D341Med (cell line): Measurements from ENCODE around the gene SUPV3L1.
A peak's percentile ranks its signal among the peaks of the same experiment; 100 is the strongest.
"Not testable (repeated sequence)": the region's sequence is repeated elsewhere in the genome, so short reads cannot be mapped to it uniquely, and the experiment has no call there.

Experiments used
- DNase-seq: peaks from one replicate; pipeline ENCODE4 v3.0.0; 2012; ENCODE audit warnings: low spot score

The SUPV3L1 gene

DNA sequence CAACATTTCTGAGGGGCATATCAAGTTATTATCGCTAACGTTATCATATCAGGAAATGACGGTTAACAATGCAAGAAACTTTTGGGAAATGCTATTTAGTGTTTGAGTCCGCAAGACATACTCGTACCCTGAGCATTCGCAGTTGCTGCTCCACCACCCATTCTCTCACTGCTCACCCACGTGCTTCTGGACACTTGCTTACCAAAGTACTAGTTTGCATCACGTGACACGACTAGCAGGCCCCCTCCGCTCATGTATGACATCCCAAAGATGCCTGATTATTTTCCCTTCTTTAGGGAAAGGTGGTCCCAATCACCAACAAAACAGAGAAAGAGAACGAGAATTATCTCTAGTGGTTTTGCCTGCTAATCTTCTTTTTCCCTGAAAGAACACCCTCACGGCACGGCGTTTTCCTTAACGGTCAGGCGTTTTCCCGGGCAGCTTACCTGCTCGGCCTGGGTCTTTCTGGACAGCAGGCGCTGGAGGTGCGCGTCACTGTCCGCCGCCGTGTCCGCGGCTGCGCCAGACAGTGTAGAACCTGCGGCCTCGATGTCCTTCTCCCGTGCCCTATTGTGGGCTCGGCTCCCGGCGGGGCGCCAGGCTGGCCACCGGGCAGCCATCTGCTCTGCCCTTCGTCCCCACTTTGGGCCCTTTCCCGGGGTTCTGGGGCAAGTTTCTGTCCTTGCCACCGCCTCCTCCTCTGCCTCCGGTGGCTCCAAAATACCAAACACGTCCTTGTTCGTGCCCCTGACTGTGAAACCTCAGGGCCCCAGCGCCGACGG is at the start of gene SUPV3L1:
Gene SUPV3L1, plus strand, starts transcription at position 492 of the 782 bp plus-strand sequence. Its CDS starts 58 bp downstream, at position 550.
- DNase-seq: peak; percentile 87

DNA sequence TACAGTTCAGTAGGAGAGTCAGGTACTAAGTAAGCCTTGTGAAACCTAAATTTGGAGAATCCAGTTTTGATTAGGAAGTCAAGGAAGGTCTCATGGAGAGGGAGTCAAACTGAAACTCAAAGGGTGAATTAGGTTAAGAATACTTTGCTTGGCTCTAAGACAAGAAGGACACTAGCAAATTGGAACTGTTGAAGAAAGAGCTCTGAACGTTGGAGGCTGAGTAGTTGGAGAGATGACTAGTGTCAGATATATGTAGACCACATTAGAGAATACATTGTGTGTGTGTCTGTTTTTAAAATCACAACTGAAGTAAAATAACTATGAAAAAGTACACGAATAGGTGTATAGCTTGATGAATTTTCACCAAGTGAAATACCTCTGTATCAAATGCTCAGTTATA is 49.8 kb upstream of the SUPV3L1 start:
- no peak for DNase-seq

DNA sequence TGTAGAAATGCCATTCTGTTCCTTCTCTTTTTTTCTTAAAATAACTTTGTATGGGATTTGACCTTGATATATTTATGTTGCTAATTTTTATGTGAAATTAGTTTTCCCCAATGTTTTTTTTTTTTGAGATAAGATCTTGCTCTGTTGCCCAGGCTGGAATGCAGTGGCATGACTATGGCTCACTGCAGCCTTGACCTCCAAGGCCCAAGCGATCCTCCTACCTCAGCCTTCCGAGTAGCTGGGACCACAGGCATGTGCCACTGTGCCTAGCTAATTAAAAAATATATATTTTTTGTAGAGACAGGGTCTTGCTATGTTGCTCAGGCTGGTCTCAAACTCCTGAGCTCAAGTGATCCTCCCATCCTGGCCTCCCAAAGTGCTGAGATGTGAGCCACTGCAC is 40.1 kb upstream of the SUPV3L1 start:
- DNase-seq: no peak

DNA sequence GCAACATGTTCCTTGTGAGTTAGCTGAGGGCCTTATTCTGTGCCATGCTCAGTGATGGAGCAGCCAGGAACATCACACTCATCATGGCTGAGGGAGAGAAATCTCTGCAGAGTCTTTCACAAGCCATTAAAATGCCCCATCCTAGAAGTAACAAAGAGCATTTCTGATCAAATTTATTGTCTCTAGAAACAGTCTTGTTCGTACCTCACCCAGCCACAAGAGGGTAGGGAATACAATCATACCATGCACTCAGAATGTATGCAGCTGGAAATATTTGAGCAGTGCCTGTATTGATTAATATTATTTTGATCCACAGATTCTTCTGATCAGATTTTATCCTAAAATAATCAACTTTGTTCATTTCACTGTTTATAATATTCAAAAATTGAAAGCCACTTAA is 38.7 kb upstream of the SUPV3L1 start:
- no peak for DNase-seq

DNA sequence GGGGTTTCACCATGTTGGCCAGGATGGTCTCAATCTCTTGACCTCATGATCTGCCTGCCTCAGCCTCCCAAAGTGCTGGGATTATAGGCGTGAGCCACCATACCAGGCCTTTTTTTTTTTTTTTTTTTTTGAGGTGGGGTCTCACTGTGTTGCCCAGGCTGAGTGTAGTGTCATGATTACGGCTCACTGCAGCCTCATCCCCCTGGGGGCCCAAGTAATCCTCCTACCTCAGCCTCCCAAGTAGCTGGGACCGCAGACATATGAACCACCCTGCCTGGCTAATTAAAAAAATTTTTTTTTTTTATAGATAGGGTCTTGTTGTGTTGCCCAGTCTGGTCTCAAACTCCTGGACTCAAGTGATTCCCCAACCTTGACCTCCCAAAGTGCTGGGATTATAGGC is 38.0 kb upstream of the SUPV3L1 start:
- DNase-seq: not testable (repeated sequence)

- no peak for DNase-seq
These were observed 37.1 kb upstream of the SUPV3L1 start for GRCh38 chr10:69142983-69143382.

- no peak for DNase-seq
These were observed 34.7 kb upstream of the SUPV3L1 start for GRCh38 chr10:69145329-69145728.

DNA sequence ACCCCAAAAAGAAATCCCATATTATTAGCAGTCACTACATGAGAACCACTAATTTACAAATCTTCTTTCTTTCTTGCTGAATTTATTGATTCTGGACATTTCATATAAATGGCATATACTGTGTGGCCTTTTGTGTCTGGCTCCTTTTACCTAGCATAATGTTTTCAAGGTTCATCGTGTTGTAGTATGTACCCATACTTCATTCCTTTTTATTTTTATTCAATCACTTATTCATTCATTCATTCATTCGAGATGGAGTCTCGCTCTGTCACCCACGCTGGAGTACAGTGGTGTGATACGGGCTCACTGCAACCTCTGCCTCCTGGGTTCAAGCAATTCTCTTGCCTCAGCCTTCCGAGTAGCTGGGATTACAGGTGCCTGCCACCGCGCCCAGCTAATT is 34.2 kb upstream of the SUPV3L1 start:
- DNase-seq: no peak

GRCh38 chr10:69146759-69147158 is 33.3 kb upstream of the SUPV3L1 start:
- no peak for DNase-seq

DNA sequence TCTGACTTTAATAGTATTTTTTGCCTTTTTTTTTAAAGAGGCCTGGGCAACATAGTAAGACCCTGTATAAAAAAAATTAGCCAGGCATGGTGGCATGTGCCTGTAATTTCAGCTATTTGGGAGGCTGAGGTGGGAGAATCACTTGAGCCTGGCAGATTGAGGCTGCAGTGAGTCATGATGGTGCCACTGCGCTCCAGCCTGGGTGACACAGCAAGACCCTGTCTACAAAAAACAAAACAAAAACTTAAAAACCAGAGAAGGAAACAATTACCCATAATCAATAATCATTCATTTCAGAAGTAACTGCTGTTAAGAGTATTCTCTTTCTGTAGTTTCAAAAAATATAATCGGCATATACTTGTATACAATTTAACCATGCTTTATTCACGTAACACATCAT is 28.1 kb upstream of the SUPV3L1 start:
- no peak for DNase-seq

- no peak for DNase-seq
These were observed 26.8 kb upstream of the SUPV3L1 start for GRCh38 chr10:69153227-69153626.

DNA sequence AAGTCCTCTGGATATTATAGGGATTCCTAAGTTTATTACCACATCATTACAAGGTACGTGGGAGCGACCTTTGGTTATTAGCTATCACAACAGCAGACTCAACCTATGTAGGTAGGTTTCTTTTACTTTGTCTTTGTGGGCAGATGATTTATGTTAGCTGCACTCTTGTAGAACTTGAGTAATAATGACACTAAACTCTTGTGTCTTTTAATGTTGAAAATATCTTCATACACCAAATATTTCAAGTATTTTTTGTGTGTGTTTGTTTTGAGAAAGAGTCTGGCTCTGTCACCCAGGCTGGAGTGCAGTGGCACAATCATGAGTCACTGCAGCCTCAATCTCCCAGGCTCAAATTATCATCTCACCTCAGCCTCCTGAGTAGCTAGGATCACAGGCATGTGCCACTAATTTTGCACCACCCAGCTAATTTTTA is 19.2 kb upstream of the SUPV3L1 start:
- DNase-seq: no peak

GRCh38 chr10:69168493-69168892 is 11.5 kb upstream of the SUPV3L1 start:
- DNase-seq: no peak

- no peak for DNase-seq
These were observed 7.6 kb upstream of the SUPV3L1 start for GRCh38 chr10:69172241-69172982.

DNA sequence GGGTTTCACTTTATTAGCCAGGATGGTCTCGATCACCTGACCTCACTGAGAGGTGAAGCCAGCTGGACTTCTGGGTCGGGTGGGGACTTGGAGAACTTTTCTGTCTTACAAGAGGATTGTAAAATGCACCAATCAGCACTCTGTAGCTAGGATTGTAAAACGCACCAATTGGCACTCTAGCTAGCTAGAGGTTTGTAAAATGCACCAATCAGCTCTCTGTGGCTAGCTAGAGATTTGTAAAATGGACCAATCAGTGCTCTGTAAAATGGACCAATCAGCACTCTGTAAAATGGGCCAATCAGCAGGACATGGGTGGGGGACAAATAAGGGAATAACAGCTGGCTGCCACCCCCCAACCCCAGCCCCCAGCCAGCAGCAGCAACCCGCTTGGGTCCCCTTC is 4.7 kb upstream of the SUPV3L1 start:
- not testable (repeated sequence) for DNase-seq

GRCh38 chr10:69176823-69177222 is 3.2 kb upstream of the SUPV3L1 start:
- DNase-seq: no peak

DNA sequence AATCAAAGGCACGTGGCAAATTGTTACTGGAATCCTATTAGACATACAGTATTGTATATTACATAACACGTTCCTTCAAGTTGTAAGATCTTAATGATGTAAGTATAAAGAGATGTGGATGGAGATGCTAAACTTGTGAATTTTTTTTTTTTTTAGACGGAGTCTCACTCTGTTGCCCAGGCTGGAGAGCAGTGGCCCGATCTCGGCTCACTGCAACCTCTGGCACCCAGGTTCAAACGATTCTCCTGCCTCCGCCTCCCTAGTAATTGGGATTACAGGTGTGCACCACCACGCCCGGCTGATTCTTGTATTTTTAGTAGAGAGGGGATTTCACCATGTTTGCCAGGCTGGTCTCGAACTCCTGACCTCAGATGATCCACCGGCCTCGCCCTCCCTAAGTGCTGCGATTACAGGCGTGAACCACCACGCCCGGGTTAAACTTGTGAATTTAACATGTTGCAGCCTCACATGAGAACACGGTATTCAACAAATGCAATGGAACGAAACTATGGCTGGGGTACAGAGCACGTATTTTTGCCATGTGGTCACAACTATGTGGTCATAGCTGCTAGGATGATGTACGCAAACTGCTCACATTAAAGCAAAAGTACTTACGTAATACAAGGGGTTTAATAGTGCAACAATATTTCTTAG is 818 bp upstream of the SUPV3L1 start:
- DNase-seq: peak; percentile 24

DNA sequence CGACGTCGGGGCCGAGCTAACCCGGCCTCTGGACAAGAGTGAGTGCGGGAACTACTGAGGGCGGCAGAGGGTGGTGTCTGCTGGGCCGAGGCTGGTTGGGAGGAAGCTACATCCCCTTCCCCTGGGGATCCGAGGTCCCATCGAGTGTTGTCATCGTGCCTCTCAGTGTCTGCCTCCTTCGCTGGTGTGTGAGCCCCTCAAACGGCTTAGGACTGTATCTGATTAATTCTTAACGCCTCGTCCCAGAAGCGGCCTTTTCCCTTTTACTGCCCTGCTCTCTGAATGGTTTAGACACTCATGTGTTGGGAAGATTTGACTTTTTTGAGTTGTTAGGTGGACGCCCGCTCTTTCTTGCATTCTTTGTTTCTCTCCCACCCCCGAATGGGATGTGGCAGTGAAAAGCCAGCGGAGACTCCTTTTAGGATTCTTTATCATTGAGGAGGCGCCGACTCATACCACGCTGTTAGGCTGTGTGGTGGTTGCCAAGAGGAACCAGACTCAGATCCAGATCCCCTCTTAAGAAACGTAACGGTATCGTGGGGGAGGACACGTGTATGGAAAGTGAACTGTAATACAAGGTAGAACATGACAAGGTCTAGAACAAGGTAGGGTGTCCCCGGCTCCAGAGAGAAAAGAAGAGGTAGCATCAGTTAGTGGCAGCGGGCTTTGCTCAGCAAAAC is 631 bp downstream of the SUPV3L1 start:
- DNase-seq: peak; percentile 46

DNA sequence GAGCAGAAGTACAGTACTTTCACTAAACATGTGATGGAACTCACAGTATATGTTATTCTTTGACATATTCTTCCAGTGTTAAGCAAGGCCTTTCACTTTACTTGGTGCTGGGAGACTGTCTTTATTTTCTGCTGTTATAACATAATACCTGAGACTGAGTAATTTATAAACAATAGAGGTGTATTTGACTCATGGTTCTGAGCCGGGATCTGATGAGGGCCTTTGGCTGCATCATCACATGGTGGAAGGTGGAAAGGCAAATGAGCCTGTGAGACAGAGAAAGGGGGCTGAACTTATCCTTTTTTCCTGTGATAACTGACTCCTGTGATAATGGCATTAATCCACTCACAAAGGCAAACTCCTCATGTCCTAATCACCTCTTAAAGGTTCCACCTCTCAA is 1.4 kb downstream of the SUPV3L1 start:
- no peak for DNase-seq

DNA sequence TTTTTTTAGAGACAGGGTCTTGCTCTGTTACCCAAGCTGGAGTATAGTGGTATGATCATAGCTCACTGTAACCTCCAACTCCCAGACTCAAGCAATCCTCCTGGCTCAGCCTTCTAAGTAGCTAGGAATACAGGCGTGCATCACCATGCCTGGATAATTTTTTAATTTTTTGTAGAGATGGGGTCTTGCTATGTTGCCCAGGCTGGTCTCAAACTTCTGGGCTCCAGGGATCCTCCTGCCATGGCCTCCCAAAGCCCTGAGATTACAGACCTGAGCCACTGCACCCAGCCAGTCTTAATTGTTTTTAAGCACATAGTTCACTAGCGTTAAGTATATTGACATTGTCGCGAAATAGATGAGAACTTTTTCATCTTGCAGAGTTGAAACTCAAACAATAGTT is 2.0 kb downstream of the SUPV3L1 start:
- DNase-seq: no peak

DNA sequence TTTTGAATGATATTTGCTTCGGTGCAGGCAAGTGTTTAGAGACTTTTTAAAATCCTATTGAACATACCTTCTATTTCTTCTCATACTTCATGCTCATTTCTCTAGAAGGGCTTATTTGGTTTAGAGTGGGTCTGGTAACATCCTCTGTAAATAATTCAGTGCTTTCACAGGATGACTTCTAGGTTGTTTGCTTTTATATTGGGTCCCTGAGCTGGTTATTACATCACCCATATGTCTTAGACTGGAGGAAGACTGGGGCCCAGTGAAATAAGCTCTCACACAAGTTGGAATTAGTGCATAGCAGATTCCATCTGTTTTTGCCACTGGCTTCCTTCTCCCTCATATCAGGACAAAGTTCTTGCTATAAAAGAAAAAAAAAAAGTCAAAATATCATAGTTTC is 6.5 kb downstream of the SUPV3L1 start:
- no peak for DNase-seq

DNA sequence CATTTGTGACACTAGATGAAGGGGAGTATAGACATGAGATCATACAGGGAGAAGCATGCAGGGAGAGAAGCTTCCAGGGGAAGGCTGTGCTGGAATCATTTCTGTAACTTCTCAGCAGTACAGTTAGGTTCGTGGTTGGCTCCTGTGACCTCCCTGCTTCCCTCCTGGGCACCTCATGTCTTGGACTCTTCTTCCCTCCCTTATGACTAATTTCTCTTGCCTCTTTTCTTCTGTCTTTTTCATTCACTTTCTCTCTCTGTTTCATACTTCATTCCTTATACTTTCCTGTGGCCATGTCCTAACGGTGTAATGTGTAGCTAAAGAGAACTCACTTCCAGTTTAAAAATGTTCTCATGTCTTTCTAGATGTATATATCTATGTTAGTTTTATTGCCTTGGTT is 21.0 kb downstream of the SUPV3L1 start:
- no peak for DNase-seq
